Ishikawa (cell line): ENCODE results near the gene TSPAN5.

Experiments
- CEBPB ChIP-seq: IDR thresholded peaks from 2 replicates; pipeline ENCODE4 v1.6.1; 2012
- CREB1 ChIP-seq: IDR thresholded peaks from 2 replicates; pipeline ENCODE4 v1.6.1; 2012; ENCODE audit warnings: low read depth
- EGR1 ChIP-seq: IDR thresholded peaks from 2 replicates; pipeline ENCODE4 v1.6.1; 2012
- EP300 ChIP-seq: IDR thresholded peaks from 2 replicates; pipeline ENCODE4 v1.6.1; 2012; ENCODE audit warnings: borderline replicate concordance
- FOXM1 ChIP-seq: IDR thresholded peaks from 2 replicates; pipeline ENCODE4 v1.6.1; 2012; ENCODE audit warnings: low read depth, borderline replicate concordance
- NFIC ChIP-seq: IDR thresholded peaks from 2 replicates; pipeline ENCODE4 v1.6.1; 2012
- RAD21 ChIP-seq: IDR thresholded peaks from 2 replicates; pipeline ENCODE4 v1.6.1; 2012; ENCODE audit warnings: low read depth
- TAF1 ChIP-seq: IDR thresholded peaks from 2 replicates; pipeline ENCODE4 v1.6.1; 2012; ENCODE audit warnings: low read depth, mild to moderate bottlenecking
- TCF12 ChIP-seq: IDR thresholded peaks from 2 replicates; pipeline ENCODE4 v1.6.1; 2012; ENCODE audit warnings: low read depth
- TEAD4 ChIP-seq: IDR thresholded peaks from 2 replicates; pipeline ENCODE4 v1.6.1; 2012
- YY1 ChIP-seq: IDR thresholded peaks from 2 replicates; pipeline ENCODE4 v1.6.1; 2012; ENCODE audit warnings: low read depth
- ZBTB7A ChIP-seq: IDR thresholded peaks from 2 replicates; pipeline ENCODE4 v1.6.1; 2012; ENCODE audit warnings: low read depth
- TF ChIP-seq, protein P1 (sequence below): IDR thresholded peaks from 2 replicates; pipeline ENCODE4 v1.6.1; 2012
- TF ChIP-seq, protein P2 (sequence below): IDR thresholded peaks from 2 replicates; pipeline ENCODE4 v1.6.1; 2012
- TF ChIP-seq, protein P3 (sequence below): IDR thresholded peaks from 2 replicates; pipeline ENCODE4 v1.6.1; 2012; ENCODE audit warnings: low read depth, mild to moderate bottlenecking

TSPAN5 gene

DNA sequence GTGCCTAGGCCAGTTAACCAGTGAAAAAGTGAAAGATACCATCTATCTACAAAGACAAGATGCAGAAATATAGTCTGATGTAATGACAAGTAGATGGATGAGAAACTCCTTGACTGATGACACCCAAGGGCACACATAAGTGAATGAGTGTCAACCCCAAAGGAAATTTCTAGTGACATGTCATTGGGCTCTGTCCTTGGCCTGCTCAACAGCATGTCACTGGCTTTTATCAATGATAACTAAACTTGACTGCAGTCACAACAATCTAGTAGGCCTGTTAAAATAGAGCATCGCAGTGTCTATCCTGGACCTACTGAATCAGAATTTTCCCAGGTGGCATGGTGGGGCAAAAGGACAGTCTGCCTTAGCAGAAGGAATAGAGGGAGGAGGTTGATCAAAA is 155.8 kb downstream of the TSPAN5 start:
- no peak for TF ChIP-seq FOXM1

DNA sequence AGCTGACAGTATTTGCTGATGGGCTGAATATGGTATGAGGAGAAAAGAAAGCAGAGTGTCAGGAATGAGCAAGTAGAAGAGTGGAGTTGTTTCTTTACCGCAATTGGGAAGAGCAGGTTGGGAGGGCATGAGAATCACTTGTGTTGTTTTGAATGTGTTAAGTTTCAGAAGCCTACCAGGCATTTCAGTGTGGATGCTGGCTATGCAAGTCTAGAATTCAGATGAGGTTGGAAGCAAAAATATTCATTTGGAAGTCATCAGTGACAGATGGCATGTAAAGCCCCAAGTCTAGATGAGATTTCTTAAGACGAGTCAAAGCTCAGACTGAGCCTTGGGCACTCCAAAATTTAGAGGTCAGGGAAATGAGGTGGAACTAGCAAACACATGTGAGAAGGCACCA is 156.4 kb downstream of the TSPAN5 start:
- TF ChIP-seq CEBPB: no peak
- no peak for TF ChIP-seq ZBTB7A
- TF ChIP-seq, protein P1, sequence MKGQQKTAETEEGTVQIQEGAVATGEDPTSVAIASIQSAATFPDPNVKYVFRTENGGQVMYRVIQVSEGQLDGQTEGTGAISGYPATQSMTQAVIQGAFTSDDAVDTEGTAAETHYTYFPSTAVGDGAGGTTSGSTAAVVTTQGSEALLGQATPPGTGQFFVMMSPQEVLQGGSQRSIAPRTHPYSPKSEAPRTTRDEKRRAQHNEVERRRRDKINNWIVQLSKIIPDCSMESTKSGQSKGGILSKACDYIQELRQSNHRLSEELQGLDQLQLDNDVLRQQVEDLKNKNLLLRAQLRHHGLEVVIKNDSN: no peak
- TF ChIP-seq, protein P2, sequence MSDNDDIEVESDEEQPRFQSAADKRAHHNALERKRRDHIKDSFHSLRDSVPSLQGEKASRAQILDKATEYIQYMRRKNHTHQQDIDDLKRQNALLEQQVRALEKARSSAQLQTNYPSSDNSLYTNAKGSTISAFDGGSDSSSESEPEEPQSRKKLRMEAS: no peak
- TF ChIP-seq CREB1: no peak
- no peak for TF ChIP-seq TEAD4
- TF ChIP-seq, protein P3, sequence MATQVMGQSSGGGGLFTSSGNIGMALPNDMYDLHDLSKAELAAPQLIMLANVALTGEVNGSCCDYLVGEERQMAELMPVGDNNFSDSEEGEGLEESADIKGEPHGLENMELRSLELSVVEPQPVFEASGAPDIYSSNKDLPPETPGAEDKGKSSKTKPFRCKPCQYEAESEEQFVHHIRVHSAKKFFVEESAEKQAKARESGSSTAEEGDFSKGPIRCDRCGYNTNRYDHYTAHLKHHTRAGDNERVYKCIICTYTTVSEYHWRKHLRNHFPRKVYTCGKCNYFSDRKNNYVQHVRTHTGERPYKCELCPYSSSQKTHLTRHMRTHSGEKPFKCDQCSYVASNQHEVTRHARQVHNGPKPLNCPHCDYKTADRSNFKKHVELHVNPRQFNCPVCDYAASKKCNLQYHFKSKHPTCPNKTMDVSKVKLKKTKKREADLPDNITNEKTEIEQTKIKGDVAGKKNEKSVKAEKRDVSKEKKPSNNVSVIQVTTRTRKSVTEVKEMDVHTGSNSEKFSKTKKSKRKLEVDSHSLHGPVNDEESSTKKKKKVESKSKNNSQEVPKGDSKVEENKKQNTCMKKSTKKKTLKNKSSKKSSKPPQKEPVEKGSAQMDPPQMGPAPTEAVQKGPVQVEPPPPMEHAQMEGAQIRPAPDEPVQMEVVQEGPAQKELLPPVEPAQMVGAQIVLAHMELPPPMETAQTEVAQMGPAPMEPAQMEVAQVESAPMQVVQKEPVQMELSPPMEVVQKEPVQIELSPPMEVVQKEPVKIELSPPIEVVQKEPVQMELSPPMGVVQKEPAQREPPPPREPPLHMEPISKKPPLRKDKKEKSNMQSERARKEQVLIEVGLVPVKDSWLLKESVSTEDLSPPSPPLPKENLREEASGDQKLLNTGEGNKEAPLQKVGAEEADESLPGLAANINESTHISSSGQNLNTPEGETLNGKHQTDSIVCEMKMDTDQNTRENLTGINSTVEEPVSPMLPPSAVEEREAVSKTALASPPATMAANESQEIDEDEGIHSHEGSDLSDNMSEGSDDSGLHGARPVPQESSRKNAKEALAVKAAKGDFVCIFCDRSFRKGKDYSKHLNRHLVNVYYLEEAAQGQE: no peak
- TF ChIP-seq EP300: no peak
- no peak for TF ChIP-seq EGR1
- TF ChIP-seq NFIC: no peak
- TF ChIP-seq TCF12: no peak
- TF ChIP-seq YY1: no peak
- TF ChIP-seq TAF1: no peak
- no peak for TF ChIP-seq RAD21
- TF ChIP-seq FOXM1: no peak

DNA sequence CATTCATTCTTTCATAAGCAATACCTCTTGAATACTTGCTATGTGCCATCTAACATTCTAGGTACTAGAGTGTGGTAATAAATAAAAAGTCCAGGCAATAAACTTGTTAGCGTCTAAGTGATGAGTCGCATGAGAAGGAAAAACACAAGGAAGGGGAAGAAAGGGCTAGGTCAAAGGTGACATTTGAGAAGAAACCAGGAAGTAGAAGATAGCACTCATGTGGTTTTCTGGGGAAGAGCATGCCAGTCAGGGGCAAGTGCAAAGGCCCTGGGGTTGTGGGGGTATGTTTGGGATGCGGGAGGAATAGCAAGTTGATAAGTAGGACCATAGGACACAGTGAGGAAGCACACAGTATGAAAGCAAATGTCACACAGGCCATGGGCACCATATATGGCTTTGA is 157.0 kb downstream of the TSPAN5 start:
- no peak for TF ChIP-seq CREB1
- TF ChIP-seq FOXM1: no peak
- TF ChIP-seq TAF1: no peak
- TF ChIP-seq, protein P1: no peak

DNA sequence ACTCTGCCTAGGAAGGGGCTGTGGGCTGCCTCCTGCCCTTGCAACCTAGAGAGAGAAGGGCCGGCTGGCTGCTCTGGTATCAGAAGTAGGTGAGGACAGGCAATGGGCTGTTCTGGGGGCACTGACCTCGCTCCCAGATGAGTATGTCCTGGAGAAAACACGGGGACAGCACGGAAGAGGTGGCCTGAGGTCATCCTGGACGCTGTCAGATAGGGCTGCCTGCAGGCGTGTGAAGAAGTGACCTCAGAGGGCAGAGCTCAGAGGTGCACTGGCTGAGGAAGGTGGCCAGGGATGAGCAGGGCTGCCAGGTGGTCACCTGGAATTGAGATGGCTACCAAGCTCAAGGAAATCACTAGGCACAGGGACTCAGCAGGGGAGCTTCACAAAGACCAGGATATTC is 159.6 kb downstream of the TSPAN5 start:
- TF ChIP-seq TCF12: no peak
- no peak for TF ChIP-seq EGR1
- TF ChIP-seq EP300: no peak
- TF ChIP-seq, protein P2: no peak
- TF ChIP-seq CREB1: no peak
- TF ChIP-seq FOXM1: no peak
- TF ChIP-seq, protein P3: no peak
- no peak for TF ChIP-seq RAD21
- TF ChIP-seq NFIC: no peak
- TF ChIP-seq CEBPB: no peak
- TF ChIP-seq, protein P1: no peak

DNA sequence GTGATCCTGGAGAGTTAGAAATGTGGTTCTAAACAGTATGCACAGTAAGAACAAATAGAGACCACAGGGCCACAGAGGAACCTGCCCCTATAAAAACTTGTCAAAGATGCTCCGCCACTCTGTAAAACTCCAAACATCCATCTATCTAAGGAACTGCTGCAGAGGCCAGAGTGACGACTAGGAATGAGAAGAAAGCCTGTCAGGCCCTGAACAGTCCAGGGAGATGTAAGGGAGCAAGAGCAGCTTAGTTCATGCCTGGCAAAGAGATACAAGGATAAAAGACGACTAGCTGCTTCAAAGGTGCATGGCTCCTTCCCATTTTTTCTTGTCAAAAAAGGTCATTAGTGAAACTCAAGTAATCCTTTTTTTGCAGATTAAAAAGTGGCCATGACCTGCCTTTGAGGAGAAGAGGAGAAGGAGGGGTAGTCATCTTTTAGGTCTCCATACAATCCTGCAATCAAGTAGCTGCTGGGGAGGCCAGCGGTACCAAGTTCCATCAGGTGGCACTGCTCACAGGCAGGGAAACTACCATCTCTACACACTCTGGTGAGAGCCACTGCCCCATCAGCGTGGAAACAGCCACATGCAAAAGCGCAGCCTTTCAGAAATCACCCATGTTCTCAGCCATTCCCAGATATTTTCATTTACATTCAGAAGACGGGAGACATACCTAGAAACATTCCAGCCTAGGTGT is 162.1 kb downstream of the TSPAN5 start:
- TF ChIP-seq YY1 (no peak), NFIC (no peak), TAF1 (no peak), CEBPB (no peak), ZBTB7A (no peak), CREB1 (no peak), TCF12 (no peak), EGR1 (no peak), RAD21 (no peak), FOXM1 (no peak), EP300 (no peak), TEAD4 (no peak)
- TF ChIP-seq, protein P2: no peak
- TF ChIP-seq, protein P3: no peak
- TF ChIP-seq, protein P1: no peak
